SHP77 (cell line): Measurements from ENCODE around the gene PRR11.
"Not testable (repeated sequence)": the region's sequence is repeated elsewhere in the genome, so short reads cannot be mapped to it uniquely, and the experiment has no call there.

Experiments
- DNase-seq, 2 experiments: peaks; one replicate each; lab custom pipeline; 2025; lab: John Stamatoyannopoulos, UW

The PRR11 gene

GRCh38 chr17:59220328-59221158 is 65.0 kb downstream of the PRR11 start, which contains the start of gene GDPD1:
Gene GDPD1, plus strand, starts transcription at chr17:59220511. Its CDS starts 99 bp downstream, at chr17:59220610.
- peak; percentile 96 to 97 for DNase-seq

- peak; percentile 14 to 32 for DNase-seq
Measured at GRCh38 chr17:59221159-59221847, 65.8 kb downstream of the PRR11 start.

GRCh38 chr17:59223813-59224212 is 68.3 kb downstream of the PRR11 start:
- DNase-seq, result no peak

- DNase-seq, result not testable (repeated sequence)
Measured at GRCh38 chr17:59228588-59228987, 73.0 kb downstream of the PRR11 start.

DNA sequence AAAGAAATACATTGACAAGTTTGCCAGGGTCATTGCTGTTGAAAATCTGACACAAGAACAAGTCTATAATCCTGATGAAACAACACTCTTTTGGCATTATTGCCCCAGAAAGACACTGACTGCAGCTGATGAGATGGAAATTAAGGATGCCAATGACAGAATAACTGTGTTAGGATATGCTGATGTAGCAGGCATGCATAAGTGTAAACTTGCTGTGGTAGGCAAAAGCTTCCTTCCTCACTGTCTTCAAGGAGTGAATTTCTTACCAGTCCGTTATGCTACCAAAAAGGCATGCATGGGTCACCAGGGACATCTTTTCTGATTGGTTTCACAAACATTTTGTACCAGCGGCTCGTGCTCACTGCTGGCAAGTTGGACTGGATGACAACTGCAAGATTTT is 75.2 kb downstream of the PRR11 start:
- DNase-seq, result no peak

- DNase-seq, result no peak
Measured at GRCh38 chr17:59234631-59235030, 79.1 kb downstream of the PRR11 start.

- no peak for DNase-seq
Measured at GRCh38 chr17:59238906-59239305, 83.4 kb downstream of the PRR11 start.

DNA sequence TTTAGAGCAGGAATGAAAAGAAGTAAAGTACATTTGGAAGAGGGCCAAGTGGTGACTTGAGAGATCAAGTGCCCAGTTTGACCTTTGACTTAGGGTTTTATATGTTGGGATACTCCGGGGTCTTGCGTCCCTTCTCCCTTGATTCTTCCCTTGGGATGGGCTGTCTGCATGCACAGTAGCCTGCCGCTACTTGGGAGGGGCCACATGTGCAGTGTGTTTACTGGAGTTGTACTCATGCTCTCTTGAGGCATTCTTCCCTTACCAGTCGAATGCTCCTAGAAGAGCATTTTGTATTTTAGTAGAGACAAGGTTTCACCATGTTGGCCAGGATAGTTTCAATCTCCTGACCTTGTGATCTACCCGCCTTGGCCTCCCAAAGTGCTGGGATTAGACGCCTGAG is 88.5 kb downstream of the PRR11 start:
- DNase-seq, result no peak
